GM21528 (cell line): ENCODE data around the gene SGO1.
A peak's percentile ranks its signal among the peaks of the same experiment; 100 is the strongest.

ENCODE experiments used
- ATAC-seq: cut with Tn5 transposase; IDR thresholded peaks from one replicate; pipeline ENCODE4 v1.9.1; 2021; ENCODE audit warnings: mild to moderate bottlenecking, moderate library complexity; ENCODE audit not compliant: unreplicated experiment, low FRiP score

SGO1 gene

DNA sequence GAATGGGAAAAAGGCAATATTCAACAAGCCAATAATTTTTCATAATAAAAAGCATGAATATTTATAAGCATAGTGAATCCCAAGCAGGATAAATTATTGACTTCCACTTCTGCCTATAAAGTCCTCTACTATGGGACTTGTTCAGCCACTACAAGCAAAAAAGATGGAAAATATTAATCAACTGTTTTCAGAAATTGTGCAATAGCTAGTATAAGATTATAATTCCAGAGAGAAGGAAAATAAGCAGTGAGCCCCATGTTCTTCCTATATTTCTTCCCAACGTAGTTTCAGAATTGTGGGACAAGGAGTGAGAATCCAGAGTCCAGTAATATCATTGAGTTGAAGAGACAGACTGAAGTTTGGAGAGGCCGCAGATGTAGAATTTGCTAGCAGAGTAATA lies 24.3 kb downstream of the SGO1 start:
- no peak for ATAC-seq

GRCh38 chr3:20160230-20160629 lies 25.8 kb downstream of the SGO1 start:
- no peak for ATAC-seq

- no peak for ATAC-seq
These were observed 31.1 kb downstream of the SGO1 start for GRCh38 chr3:20154928-20155327.

- ATAC-seq = no peak
These were observed 31.9 kb downstream of the SGO1 start for GRCh38 chr3:20154078-20154477.

GRCh38 chr3:20148466-20148865 lies 37.5 kb downstream of the SGO1 start:
- no peak for ATAC-seq

GRCh38 chr3:20147361-20147760 lies 38.6 kb downstream of the SGO1 start:
- ATAC-seq = no peak

DNA sequence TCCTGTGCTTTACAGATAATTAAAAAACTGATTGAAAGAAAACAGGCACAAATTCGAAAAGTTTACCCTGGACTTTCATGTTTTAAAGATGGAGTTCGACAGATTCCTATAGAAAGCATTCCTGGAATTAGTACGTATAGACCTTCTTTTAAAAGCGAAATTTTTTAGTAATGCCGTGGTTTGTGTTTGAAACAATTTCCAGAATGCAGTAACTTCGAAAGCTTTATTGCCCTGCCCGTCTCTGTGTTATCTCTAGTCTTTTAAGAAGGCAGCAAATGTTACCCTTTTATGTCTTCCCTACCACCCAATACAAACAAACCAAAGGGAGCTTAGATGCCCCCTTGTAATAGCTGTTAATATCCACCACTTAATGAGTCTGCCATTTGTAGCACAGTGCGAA lies 39.7 kb downstream of the SGO1 start:
- no peak for ATAC-seq

GRCh38 chr3:20145874-20146273 lies 40.1 kb downstream of the SGO1 start:
- ATAC-seq = no peak

GRCh38 chr3:20143519-20143918 lies 42.5 kb downstream of the SGO1 start:
- ATAC-seq = no peak

DNA sequence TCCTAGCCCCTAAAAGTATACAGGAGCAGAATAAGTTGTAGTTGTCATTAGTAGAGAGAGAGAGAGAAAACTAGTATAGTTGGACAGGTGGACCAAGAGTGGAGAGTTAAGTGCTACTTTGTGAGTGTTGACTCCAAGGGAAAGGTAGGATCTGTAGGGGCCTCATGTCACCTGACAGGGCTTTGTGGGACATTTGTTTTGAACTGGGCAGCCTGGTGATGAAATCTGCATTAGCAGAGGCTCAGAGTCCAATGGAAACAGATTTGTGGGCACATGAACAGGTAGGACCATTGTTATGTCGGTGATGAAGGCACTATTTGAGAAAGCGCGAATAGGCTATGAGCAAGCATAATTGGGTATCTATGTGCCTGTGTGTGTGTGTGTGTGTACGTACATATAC lies 43.5 kb downstream of the SGO1 start:
- ATAC-seq = no peak

DNA sequence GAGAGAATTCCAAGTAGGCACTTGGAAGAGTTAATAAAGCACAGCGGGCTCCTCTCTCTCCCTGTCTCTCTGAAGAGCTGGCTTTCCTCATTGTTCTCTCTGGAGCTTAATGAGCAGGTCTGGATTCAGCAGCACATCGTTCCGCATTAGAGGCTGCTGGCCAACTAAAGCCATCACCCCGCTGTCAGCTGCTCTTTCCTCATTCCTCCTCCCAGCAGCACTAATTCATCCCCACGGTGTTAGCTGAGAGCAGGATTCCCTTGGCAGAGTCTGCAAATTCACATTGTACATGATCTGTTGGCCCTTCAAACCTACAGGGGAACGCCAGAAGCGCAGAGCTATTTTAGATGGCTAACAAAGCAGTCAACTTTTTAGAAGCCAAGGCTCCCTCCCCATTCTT lies 44.2 kb downstream of the SGO1 start:
- no peak for ATAC-seq

GRCh38 chr3:20141316-20141715 lies 44.7 kb downstream of the SGO1 start:
- no peak for ATAC-seq

DNA sequence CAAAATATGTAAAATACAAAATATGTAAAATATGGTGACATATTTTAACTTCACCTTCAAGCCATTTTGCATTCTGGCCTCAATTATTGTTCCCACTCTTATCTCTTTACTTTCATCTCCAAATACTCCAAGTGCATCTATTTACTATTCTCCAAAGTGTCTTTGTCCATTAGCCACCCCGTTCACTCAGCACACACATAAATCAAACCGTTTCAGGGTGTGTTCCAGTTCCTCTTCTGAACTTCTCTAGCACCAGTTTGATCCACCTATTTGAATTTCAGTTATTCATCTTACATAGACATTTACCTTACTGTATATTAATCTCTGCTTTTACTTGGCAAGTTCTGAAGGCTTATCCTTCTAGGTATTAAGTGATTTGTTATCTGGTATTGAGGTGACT lies 45.1 kb downstream of the SGO1 start:
- no peak for ATAC-seq

DNA sequence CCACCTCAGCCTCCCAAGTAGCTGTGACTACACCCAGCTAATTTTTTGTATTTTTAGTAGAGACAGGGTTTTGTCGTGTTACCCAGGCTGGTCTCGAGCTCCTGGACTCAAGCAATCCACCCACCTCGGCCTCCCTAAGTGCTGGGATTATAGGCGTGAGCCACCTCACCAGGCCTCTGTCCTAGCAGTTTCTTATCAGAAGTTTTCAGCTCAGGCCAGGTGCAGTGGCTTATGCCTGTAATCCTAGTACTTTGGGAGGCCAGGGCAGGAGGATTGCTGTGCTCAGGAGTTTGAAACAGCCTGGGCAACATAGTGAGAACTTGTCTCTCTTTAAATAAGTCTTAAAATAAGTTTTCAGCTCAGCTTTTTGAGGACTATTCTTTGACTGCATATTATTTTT lies 48.4 kb downstream of the SGO1 start:
- ATAC-seq = no peak

DNA sequence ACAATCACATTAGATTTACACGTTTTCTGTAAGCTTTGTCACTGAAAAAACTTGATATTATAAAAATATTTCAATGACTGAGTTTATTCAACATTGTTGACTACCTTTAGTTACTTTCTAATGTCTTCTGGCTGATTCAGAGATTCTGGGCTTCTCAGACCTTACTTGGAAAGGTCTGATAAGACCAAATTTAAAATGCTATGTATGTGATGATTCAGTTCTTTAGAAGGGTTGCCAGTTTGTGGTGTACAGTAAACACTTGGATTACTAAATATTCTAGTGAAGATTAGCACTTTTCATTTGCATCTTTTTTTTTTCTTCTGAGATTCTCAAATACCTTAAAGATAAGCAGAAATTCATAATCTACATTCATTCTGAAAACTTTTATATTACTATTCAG lies 49.8 kb downstream of the SGO1 start:
- ATAC-seq = no peak

- no peak for ATAC-seq
These were observed 55.9 kb downstream of the SGO1 start for GRCh38 chr3:20130106-20130505.

DNA sequence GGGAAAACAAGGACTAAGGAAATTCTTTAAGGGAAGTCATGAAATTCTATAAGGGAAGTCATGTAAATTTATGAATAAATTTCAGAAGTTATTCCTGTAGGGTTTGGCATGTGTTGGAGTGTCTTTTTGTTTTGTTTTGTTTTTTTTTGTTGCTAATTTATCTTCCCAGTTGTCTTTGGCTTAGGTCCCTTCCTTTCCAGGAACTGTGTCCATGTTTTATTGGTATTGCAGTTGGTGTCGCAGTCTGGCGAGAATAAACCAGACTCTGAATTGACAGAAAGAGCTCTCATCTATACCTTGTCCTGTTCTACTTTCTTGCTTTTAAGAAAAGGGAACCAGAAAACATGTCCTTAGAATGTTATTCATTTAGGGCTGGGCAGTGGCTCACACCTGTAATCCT lies 57.6 kb downstream of the SGO1 start:
- ATAC-seq = no peak

GRCh38 chr3:20125897-20126296 lies 60.1 kb downstream of the SGO1 start:
- ATAC-seq = peak; percentile 99

- ATAC-seq = no peak
These were observed 60.7 kb downstream of the SGO1 start for GRCh38 chr3:20125289-20125688.

DNA sequence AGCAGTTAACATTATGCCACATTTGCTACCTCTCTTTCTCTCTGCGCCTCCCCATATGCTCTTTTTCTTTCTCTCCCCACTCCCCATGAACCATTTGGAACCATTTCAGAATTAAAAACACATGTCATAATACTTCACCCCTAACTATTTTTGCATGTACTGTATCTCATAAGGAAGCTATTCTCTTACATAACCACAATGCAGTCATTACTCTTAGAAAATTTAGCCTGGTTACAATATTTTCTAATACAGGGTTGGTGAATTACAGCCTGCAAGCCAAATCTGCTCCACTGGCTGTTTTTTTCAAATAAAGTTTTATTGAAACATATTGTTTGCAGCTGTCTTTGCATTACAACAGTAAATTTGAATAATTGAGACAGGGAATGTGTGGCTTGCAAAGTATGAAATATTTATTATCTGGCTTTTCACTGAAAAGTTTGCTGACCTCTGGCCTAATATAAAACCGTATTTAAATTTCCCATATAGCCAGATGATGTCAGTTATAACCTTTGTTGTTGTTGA lies 62.8 kb downstream of the SGO1 start:
- ATAC-seq = no peak

DNA sequence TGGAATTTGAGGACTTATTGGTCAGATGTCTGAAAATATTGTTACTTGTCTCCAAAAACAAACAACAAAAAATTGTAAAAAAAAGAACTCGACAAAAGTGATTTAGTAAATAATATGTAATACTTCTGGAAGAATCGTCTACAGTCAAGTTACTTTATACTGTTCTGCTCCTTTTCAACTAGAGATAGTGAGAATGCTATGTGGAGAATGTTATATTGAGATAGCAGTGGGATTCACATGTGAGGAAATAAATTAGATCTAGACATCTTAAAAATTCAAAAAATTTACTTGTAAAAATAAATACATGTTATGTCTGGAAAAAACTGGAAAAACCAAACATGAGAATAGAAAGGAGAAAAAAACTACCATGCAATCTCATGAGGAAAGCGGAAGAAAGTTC lies 64.9 kb downstream of the SGO1 start:
- ATAC-seq = no peak
